Progenitor cell of endocrine pancreas (in vitro differentiated cells): Measurements from ENCODE around the gene NRN1. TPM values are rescaled to one million over a fixed set of nuclear protein-coding genes. Genes with fewer than 3 reads are reported as not detected.

ENCODE experiments used
- DNase-seq: peaks from one replicate; pipeline ENCODE4 v3.0.0; 2021; ENCODE audit warnings: low spot score; ENCODE audit not compliant: unreplicated experiment
- H3K27ac Mint-ChIP-seq: 2 replicates; pipeline ENCODE4 v1.8.0; 2021; ENCODE audit warnings: mild to moderate bottlenecking, moderate library complexity, mixed read lengths
- H3K27me3 Mint-ChIP-seq: 2 replicates; pipeline ENCODE4 v1.8.0; 2021; ENCODE audit warnings: mixed read lengths
- H3K36me3 Mint-ChIP-seq: 2 replicates; pipeline ENCODE4 v1.8.0; 2022; ENCODE audit warnings: mixed read lengths; ENCODE audit not compliant: insufficient read depth
- H3K4me1 Mint-ChIP-seq: 2 replicates; pipeline ENCODE4 v1.8.0; 2021; ENCODE audit warnings: low read depth, mixed read lengths
- H3K4me3 Mint-ChIP-seq: 2 replicates; pipeline ENCODE4 v1.8.0; 2021; ENCODE audit warnings: low read depth, mild to moderate bottlenecking, moderate library complexity, mixed read lengths
- H3K9me3 Mint-ChIP-seq: 2 replicates; pipeline ENCODE4 v1.8.0; 2021; ENCODE audit warnings: low read depth, mixed read lengths
- CTCF ChIP-seq: fragments of 200-600 bp; sonication (generic); IDR thresholded peaks from one replicate; pipeline ENCODE4 v1.5.0; 2021; ENCODE audit warnings: antibody characterized with exemption, mild to moderate bottlenecking; ENCODE audit not compliant: unreplicated experiment
- total RNA-seq: library from RNA; stranded (reverse); gene quantifications from 2 replicates; pipeline ENCODE4 v1.2.1, GENCODE V29; 2021

Gene NRN1
- total RNA-seq, 1 donor from 2014 or later: not detected

- Mint-ChIP-seq H3K9me3 (no peaks in the 10 kb centered on the region), H3K4me3 (peak overlapping the region; percentile 71), H3K4me1 (peaks cover 6% of the 10 kb centered on the region), H3K27me3 (peaks cover 84% of the 10 kb centered on the region), H3K27ac (peak overlapping the region; percentile 74), H3K36me3 (no peaks in the 10 kb centered on the region)
- peak; percentile 64 for DNase-seq
- no peak for TF ChIP-seq CTCF
Observed at GRCh38 chr6:6008648-6009421, 2.1 kb upstream of the NRN1 start.

- H3K9me3 Mint-ChIP-seq: no peaks in the 10 kb centered on the region
- DNase-seq: no peak
- peak overlapping the region; percentile 71 for H3K4me3 Mint-ChIP-seq
- H3K27ac Mint-ChIP-seq: peak overlapping the region; percentile 74
- peaks cover 6% of the 10 kb centered on the region for H3K4me1 Mint-ChIP-seq
- TF ChIP-seq CTCF: no peak
- H3K27me3 Mint-ChIP-seq: peaks cover 85% of the 10 kb centered on the region
- H3K36me3 Mint-ChIP-seq: no peaks in the 10 kb centered on the region
Observed at GRCh38 chr6:6008089-6008647, 1.4 kb upstream of the NRN1 start.

GRCh38 chr6:6007366-6008088 lies 802 bp upstream of the NRN1 start:
- peaks cover 87% of the 10 kb centered on the region for H3K27me3 Mint-ChIP-seq
- H3K4me3 Mint-ChIP-seq: peak overlapping the region; percentile 71
- TF ChIP-seq CTCF: peak; percentile 56
- H3K4me1 Mint-ChIP-seq: peaks cover 9% of the 10 kb centered on the region
- no peaks in the 10 kb centered on the region for H3K36me3 Mint-ChIP-seq
- no peak for DNase-seq
- H3K9me3 Mint-ChIP-seq: no peaks in the 10 kb centered on the region
- H3K27ac Mint-ChIP-seq: peak overlapping the region; percentile 52

GRCh38 chr6:6006006-6006427 lies 708 bp downstream of the NRN1 start:
- Mint-ChIP-seq H3K27ac (peak overlapping the region; percentile 70), H3K4me3 (no peak overlapping the region), H3K9me3 (no peaks in the 10 kb centered on the region), H3K36me3 (no peaks in the 10 kb centered on the region), H3K4me1 (peaks cover 11% of the 10 kb centered on the region), H3K27me3 (peaks cover 90% of the 10 kb centered on the region)
- no peak for DNase-seq
- no peak for TF ChIP-seq CTCF
